ENCODE measurements around the gene RBM28. TPM values are rescaled to one million over a fixed set of nuclear protein-coding genes. Genes with fewer than 3 reads are reported as not detected.

The RBM28 gene
- total and polyA plus RNA-seq, 10 of the 15 experiments (the other 5 are each of a cell fraction or from before 2014, with no cell fraction given), result 14.3 to 50.4 (median 32.8) TPM

GRCh38 chr7:128259131-128260061 is 84.3 kb downstream of the RBM28 start:
- no peak overlapping the region for H3K9ac ChIP-seq (ENCODE audit: control insufficient read depth, insufficient read depth, low read length)
- WGBS (ENCODE audit: insufficient coverage, insufficient replicate concordance, low lambda C conversion rate, missing lambda C conversion rate), result 20% methylated on average over 11 of the region's 11 CpGs
- POLR2A ChIA-PET, result no interaction called here
- CTCF ChIA-PET, result no interaction called here
- SMC1A ChIA-PET (ENCODE audit: uncharacterized antibody, unreplicated experiment), result no interaction called here
- no peaks in the 10 kb centered on the region for H4K20me1 ChIP-seq (ENCODE audit: control insufficient read depth, insufficient read depth)
- H2AFZ ChIP-seq (ENCODE audit: control insufficient read depth, low read depth, low read length), result no peak overlapping the region
- no peaks in the 10 kb centered on the region for H3K79me2 ChIP-seq (ENCODE audit: control insufficient read depth, insufficient read depth, low read length)
- DNase-seq (ENCODE audit: low read depth, low spot score), result no peak
- no peak; the same call in 2 of the 3 replicates for ATAC-seq
- H3K9me3 ChIP-seq (replicated peaks; ENCODE audit: control insufficient read depth, insufficient read depth, low read length), result no peaks in the 10 kb centered on the region
- no TSS peak for BruUV-seq (replicated peaks)
- H3K4me1 ChIP-seq (ENCODE audit: control insufficient read depth, insufficient read depth, low read length), result no peaks in the 10 kb centered on the region
- H3K4me2 ChIP-seq (ENCODE audit: control insufficient read depth, insufficient read depth), result no peak overlapping the region
- TF ChIP-seq RB1 (IDR thresholded peaks at IDR 0.05; ENCODE audit: borderline replicate concordance) (no peak), ZNF217 (IDR thresholded peaks at IDR 0.05) (no peak), CUX1 (IDR thresholded peaks at IDR 0.05; ENCODE audit: insufficient replicate concordance, low read depth, low read length) (no peak), IKZF1 (conservative IDR thresholded peaks at IDR 0.05) (no peak), NFYB (IDR thresholded peaks at IDR 0.05; ENCODE audit: insufficient read depth, low read depth, low read length) (no peak), REST (IDR thresholded peaks at IDR 0.05; ENCODE audit: low read depth, low read length) (no peak), POLR2AphosphoS2 (IDR thresholded peaks at IDR 0.05; ENCODE audit: low read depth, low read length) (no peak), HDGF (IDR thresholded peaks at IDR 0.05) (no peak), FOXM1 (IDR thresholded peaks at IDR 0.05; ENCODE audit: low read depth, low read length) (no peak), EZH2 (IDR thresholded peaks at IDR 0.05; ENCODE audit: borderline replicate concordance, control insufficient read depth, low read depth, low read length) (no peak)
- in situ Hi-C loops (cut with MboI), result no loop called here
- H3K27ac ChIP-seq (ENCODE audit: control insufficient read depth, insufficient read depth), result no peak overlapping the region
- FAIRE-seq, result no peak
- RAD21 ChIA-PET (ENCODE audit: unreplicated experiment), result no interaction called here
- H3K27me3 ChIP-seq (replicated peaks in 1 of 2; ENCODE audit: control insufficient read depth in 2 of 2, insufficient read depth in 2 of 2, low read length in 1 of 2), result no peaks in the 10 kb centered on the region; a peak in 1 of 4 replicates
- H3K4me3 ChIP-seq, result no peak overlapping the region
- intact Hi-C loops (cut with micrococcal nuclease; ENCODE audit: unreplicated experiment), result no loop called here
- no peaks in the 10 kb centered on the region for H3K36me3 ChIP-seq (ENCODE audit: control insufficient read depth in 2 of 2, insufficient read depth in 2 of 2, low read length in 1 of 2)
